Neural cell (in vitro differentiated cells): Measurements from ENCODE around the gene PIK3R1.

Source experiments
- EP300 ChIP-seq: fragments of 450-650 bp; conservative IDR thresholded peaks from 2 replicates; pipeline ENCODE4 v1.6.1; 2014; ENCODE audit warnings: antibody characterized with exemption, mild to moderate bottlenecking, moderate library complexity; ENCODE audit not compliant: poor library complexity, severe bottlenecking
- EZH2 ChIP-seq: fragments of 200-600, 300-800 bp; shearing (Covaris generic), sonication (generic); IDR thresholded peaks from 2 replicates; pipeline ENCODE4 v1.6.1; 2014; ENCODE audit warnings: antibody characterized with exemption, low read length, borderline replicate concordance, mild to moderate bottlenecking; ENCODE audit not compliant: insufficient read depth, poor library complexity, severe bottlenecking
- MXI1 ChIP-seq: fragments of 450-650 bp; conservative IDR thresholded peaks from 2 replicates; pipeline ENCODE4 v1.6.1; 2014; ENCODE audit warnings: antibody characterized with exemption, mild to moderate bottlenecking; ENCODE audit not compliant: poor library complexity, severe bottlenecking
- POLR2AphosphoS5 ChIP-seq: IDR thresholded peaks from 2 replicates; pipeline ENCODE4 v1.6.1; 2012
- TAF1 ChIP-seq: IDR thresholded peaks from 2 replicates; pipeline ENCODE4 v1.6.1; 2012; ENCODE audit warnings: low read depth
- TF ChIP-seq, protein P1 (sequence below): IDR thresholded peaks from 2 replicates; pipeline ENCODE4 v1.6.1; 2012; ENCODE audit warnings: borderline replicate concordance
- TF ChIP-seq, protein P2 (sequence below): fragments of 450-650 bp; IDR thresholded peaks from 2 replicates; pipeline ENCODE4 v1.5.1; 2014; ENCODE audit warnings: antibody characterized with exemption, mild to moderate bottlenecking, moderate library complexity; ENCODE audit not compliant: poor library complexity, severe bottlenecking

DNA sequence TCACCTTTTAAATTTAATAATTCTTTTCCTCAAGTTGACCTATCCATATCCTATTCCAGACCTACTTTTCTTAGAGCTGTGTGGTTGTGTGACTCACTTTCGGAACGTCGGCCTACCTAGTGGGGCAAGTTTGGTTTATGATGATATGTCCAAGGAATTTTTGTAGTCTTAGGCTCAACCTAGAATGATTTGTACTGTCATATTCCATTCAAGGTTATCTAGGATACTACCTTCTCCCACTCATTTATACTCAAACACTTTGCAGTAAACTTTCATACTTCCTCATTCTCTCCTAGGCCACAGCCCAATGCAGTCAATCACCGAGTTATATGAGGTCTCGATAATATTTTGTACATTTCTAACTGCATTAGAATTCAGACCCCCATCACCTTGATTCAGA is 61.9 kb downstream of the PIK3R1 start:
- TF ChIP-seq, protein P1, sequence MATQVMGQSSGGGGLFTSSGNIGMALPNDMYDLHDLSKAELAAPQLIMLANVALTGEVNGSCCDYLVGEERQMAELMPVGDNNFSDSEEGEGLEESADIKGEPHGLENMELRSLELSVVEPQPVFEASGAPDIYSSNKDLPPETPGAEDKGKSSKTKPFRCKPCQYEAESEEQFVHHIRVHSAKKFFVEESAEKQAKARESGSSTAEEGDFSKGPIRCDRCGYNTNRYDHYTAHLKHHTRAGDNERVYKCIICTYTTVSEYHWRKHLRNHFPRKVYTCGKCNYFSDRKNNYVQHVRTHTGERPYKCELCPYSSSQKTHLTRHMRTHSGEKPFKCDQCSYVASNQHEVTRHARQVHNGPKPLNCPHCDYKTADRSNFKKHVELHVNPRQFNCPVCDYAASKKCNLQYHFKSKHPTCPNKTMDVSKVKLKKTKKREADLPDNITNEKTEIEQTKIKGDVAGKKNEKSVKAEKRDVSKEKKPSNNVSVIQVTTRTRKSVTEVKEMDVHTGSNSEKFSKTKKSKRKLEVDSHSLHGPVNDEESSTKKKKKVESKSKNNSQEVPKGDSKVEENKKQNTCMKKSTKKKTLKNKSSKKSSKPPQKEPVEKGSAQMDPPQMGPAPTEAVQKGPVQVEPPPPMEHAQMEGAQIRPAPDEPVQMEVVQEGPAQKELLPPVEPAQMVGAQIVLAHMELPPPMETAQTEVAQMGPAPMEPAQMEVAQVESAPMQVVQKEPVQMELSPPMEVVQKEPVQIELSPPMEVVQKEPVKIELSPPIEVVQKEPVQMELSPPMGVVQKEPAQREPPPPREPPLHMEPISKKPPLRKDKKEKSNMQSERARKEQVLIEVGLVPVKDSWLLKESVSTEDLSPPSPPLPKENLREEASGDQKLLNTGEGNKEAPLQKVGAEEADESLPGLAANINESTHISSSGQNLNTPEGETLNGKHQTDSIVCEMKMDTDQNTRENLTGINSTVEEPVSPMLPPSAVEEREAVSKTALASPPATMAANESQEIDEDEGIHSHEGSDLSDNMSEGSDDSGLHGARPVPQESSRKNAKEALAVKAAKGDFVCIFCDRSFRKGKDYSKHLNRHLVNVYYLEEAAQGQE, result no peak
- TF ChIP-seq POLR2AphosphoS5 (no peak), EP300 (no peak), MXI1 (no peak), TAF1 (no peak), EZH2 (no peak)
- TF ChIP-seq, protein P2, sequence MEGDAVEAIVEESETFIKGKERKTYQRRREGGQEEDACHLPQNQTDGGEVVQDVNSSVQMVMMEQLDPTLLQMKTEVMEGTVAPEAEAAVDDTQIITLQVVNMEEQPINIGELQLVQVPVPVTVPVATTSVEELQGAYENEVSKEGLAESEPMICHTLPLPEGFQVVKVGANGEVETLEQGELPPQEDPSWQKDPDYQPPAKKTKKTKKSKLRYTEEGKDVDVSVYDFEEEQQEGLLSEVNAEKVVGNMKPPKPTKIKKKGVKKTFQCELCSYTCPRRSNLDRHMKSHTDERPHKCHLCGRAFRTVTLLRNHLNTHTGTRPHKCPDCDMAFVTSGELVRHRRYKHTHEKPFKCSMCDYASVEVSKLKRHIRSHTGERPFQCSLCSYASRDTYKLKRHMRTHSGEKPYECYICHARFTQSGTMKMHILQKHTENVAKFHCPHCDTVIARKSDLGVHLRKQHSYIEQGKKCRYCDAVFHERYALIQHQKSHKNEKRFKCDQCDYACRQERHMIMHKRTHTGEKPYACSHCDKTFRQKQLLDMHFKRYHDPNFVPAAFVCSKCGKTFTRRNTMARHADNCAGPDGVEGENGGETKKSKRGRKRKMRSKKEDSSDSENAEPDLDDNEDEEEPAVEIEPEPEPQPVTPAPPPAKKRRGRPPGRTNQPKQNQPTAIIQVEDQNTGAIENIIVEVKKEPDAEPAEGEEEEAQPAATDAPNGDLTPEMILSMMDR, result no peak
